Measurements from ENCODE around the gene LRP1B.

Gene LRP1B

GRCh38 chr2:140621583-140622362 lies 1509.0 kb downstream of the LRP1B start:
- no peak for TF ChIP-seq Cebpa-rat (IDR thresholded peaks at IDR 0.05)
- no peak overlapping the region for H3K27ac ChIP-seq
- H3K4me1 ChIP-seq: no peaks in the 10 kb centered on the region
- no peak overlapping the region for H3K4me3 ChIP-seq
- no peaks in the 10 kb centered on the region for H3K9me3 ChIP-seq
- H3K9ac ChIP-seq: no peak overlapping the region
- no peaks in the 10 kb centered on the region for H3K27me3 ChIP-seq
- H4K20me1 ChIP-seq: no peaks in the 10 kb centered on the region
- no peak overlapping the region for H3K4me2 ChIP-seq
- H3K36me3 ChIP-seq: no peaks in the 10 kb centered on the region

GRCh38 chr2:140604788-140605187 lies 1526.0 kb downstream of the LRP1B start:
- H3K36me3 ChIP-seq: no peaks in the 10 kb centered on the region
- no peak overlapping the region for H3K9ac ChIP-seq
- no peaks in the 10 kb centered on the region for H3K9me3 ChIP-seq
- no peaks in the 10 kb centered on the region for H4K20me1 ChIP-seq
- H3K27me3 ChIP-seq: no peaks in the 10 kb centered on the region
- peak overlapping the region; percentile 22; the same call in 1 of the 2 replicates for H3K4me2 ChIP-seq
- no peak overlapping the region for H3K4me3 ChIP-seq
- H3K27ac ChIP-seq: no peak overlapping the region
- peaks cover 7% of the 10 kb centered on the region for H3K4me1 ChIP-seq
- TF ChIP-seq Cebpa-rat (IDR thresholded peaks at IDR 0.05): no peak

- Histone ChIP-seq H3K4me2 (peak overlapping the region; percentile 22; the same call in 1 of the 2 replicates), H3K27me3 (no peaks in the 10 kb centered on the region)
- TF ChIP-seq Cebpa-rat (IDR thresholded peaks at IDR 0.05): no peak
Measured at GRCh38 chr2:140604096-140604495, 1526.7 kb downstream of the LRP1B start.

GRCh38 chr2:140603416-140603815 lies 1527.4 kb downstream of the LRP1B start:
- H3K9me3 ChIP-seq: no peaks in the 10 kb centered on the region
- H3K4me2 ChIP-seq: no peak overlapping the region
- no peaks in the 10 kb centered on the region for H3K36me3 ChIP-seq
- H3K9ac ChIP-seq: no peak overlapping the region
- no peak overlapping the region for H3K4me3 ChIP-seq
- H3K27ac ChIP-seq: no peak overlapping the region
- TF ChIP-seq Cebpa-rat (IDR thresholded peaks at IDR 0.05): no peak
- no peaks in the 10 kb centered on the region for H3K27me3 ChIP-seq
- H3K4me1 ChIP-seq: peaks cover 7% of the 10 kb centered on the region
- no peaks in the 10 kb centered on the region for H4K20me1 ChIP-seq

More at GRCh38 chr2:140604096-140604495, 1526.7 kb downstream of the LRP1B start:
- Histone ChIP-seq H3K36me3 (no peaks in the 10 kb centered on the region), H3K27ac (no peak overlapping the region), H3K4me3 (no peak overlapping the region), H3K9ac (no peak overlapping the region), H3K4me1 (peaks cover 7% of the 10 kb centered on the region), H4K20me1 (no peaks in the 10 kb centered on the region), H3K9me3 (no peaks in the 10 kb centered on the region)

GRCh38 chr2:140601801-140602200 lies 1529.0 kb downstream of the LRP1B start:
- H3K27ac ChIP-seq: no peak overlapping the region
- H3K4me3 ChIP-seq: no peak overlapping the region
- H3K9me3 ChIP-seq: no peaks in the 10 kb centered on the region
- no peaks in the 10 kb centered on the region for H4K20me1 ChIP-seq
- H3K9ac ChIP-seq: no peak overlapping the region
- no peaks in the 10 kb centered on the region for H3K27me3 ChIP-seq
- peaks cover 7% of the 10 kb centered on the region for H3K4me1 ChIP-seq
- no peak for TF ChIP-seq Cebpa-rat (IDR thresholded peaks at IDR 0.05)
- no peaks in the 10 kb centered on the region for H3K36me3 ChIP-seq
- H3K4me2 ChIP-seq: no peak overlapping the region

GRCh38 chr2:140601342-140601741 lies 1529.5 kb downstream of the LRP1B start:
- Histone ChIP-seq H3K4me3 (no peak overlapping the region), H4K20me1 (no peaks in the 10 kb centered on the region), H3K4me1 (peaks cover 7% of the 10 kb centered on the region), H3K27ac (no peak overlapping the region), H3K4me2 (no peak overlapping the region), H3K36me3 (no peaks in the 10 kb centered on the region), H3K9me3 (no peaks in the 10 kb centered on the region), H3K27me3 (no peaks in the 10 kb centered on the region), H3K9ac (no peak overlapping the region)
- TF ChIP-seq Cebpa-rat (IDR thresholded peaks at IDR 0.05): no peak

GRCh38 chr2:140600116-140600515 lies 1530.7 kb downstream of the LRP1B start:
- Histone ChIP-seq H4K20me1 (no peaks in the 10 kb centered on the region), H3K27ac (no peak overlapping the region), H3K27me3 (no peaks in the 10 kb centered on the region), H3K9me3 (no peaks in the 10 kb centered on the region), H3K9ac (no peak overlapping the region), H3K4me2 (no peak overlapping the region), H3K4me1 (peaks cover 7% of the 10 kb centered on the region), H3K4me3 (no peak overlapping the region), H3K36me3 (no peaks in the 10 kb centered on the region)
- no peak for TF ChIP-seq Cebpa-rat (IDR thresholded peaks at IDR 0.05)

- Histone ChIP-seq H3K4me2 (no peak overlapping the region), H3K9me3 (no peaks in the 10 kb centered on the region), H3K27ac (no peak overlapping the region), H3K27me3 (no peaks in the 10 kb centered on the region), H3K36me3 (no peaks in the 10 kb centered on the region), H3K4me3 (no peak overlapping the region), H4K20me1 (no peaks in the 10 kb centered on the region), H3K4me1 (no peaks in the 10 kb centered on the region), H3K9ac (no peak overlapping the region)
- no peak for TF ChIP-seq Cebpa-rat (IDR thresholded peaks at IDR 0.05)
Measured at GRCh38 chr2:140597836-140598235, 1533.0 kb downstream of the LRP1B start.

- Histone ChIP-seq H3K27ac (no peak overlapping the region), H3K9ac (no peak overlapping the region), H4K20me1 (no peaks in the 10 kb centered on the region), H3K4me1 (no peaks in the 10 kb centered on the region), H3K9me3 (no peaks in the 10 kb centered on the region), H3K4me3 (no peak overlapping the region), H3K4me2 (no peak overlapping the region), H3K27me3 (no peaks in the 10 kb centered on the region), H3K36me3 (no peaks in the 10 kb centered on the region)
- TF ChIP-seq Cebpa-rat (IDR thresholded peaks at IDR 0.05): no peak
Measured at GRCh38 chr2:140597205-140597604, 1533.6 kb downstream of the LRP1B start.

- H3K9me3 ChIP-seq: no peaks in the 10 kb centered on the region
- no peaks in the 10 kb centered on the region for H3K4me1 ChIP-seq
- H3K27me3 ChIP-seq: no peaks in the 10 kb centered on the region
- TF ChIP-seq Cebpa-rat (IDR thresholded peaks at IDR 0.05): no peak
- no peaks in the 10 kb centered on the region for H4K20me1 ChIP-seq
- no peak overlapping the region for H3K4me2 ChIP-seq
- no peak overlapping the region for H3K27ac ChIP-seq
- no peaks in the 10 kb centered on the region for H3K36me3 ChIP-seq
- H3K4me3 ChIP-seq: no peak overlapping the region
- H3K9ac ChIP-seq: no peak overlapping the region
Measured at GRCh38 chr2:140596447-140596846, 1534.4 kb downstream of the LRP1B start.
